ENCODE data around the gene BCOR.
A peak's percentile ranks its signal among the peaks of the same experiment; 100 is the strongest.

The BCOR gene

DNA sequence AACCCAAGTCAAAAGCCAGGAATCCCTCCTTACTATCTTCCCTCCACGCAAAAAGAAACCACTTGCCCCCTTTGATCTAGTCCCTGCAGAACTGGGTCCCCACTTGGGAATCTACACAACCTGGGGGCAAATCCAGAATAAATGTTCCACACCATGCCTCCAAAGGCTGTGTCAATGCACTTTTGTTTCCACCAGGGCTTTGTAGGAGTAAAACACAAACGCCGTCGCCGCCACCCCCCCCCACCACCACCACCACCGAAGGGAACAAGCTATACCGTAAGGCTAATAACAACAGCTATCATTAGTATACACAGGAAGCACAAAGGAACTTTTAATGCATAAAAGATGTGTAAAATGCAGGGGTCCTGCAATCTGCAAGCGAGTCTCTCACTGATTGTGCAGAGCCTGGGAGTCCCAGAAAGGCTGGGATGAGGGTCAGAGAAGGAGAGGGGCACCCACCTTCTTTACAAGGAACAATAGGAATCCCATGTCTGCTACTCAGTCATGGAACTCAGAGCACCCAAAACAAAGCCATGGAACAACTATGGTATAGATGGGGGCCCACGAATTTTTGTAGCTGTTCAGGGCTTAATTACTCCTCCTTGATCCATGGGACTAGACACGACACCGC, 13.2 kb downstream of the BCOR start:
- Histone ChIP-seq H3K9ac (ENCODE audit: low read length) (no peak overlapping the region), H3K36me3 (ENCODE audit: control insufficient read depth, insufficient read depth, low read length) (no peaks in the 10 kb centered on the region), H3K4me3 (ENCODE audit: low read length) (no peak overlapping the region), H3K9me3 (ENCODE audit: control insufficient read depth, low read length) (no peaks in the 10 kb centered on the region), H3K4me1 (ENCODE audit: control insufficient read depth, insufficient read depth, low read length) (peaks cover 74% of the 10 kb centered on the region), H3K27me3 (ENCODE audit: control insufficient read depth, insufficient read depth, low read length) (no peaks in the 10 kb centered on the region)

- Histone ChIP-seq H3K9ac (ENCODE audit: low read length) (peak overlapping the region; percentile 53), H3K4me3 (ENCODE audit: low read length) (no peak overlapping the region), H3K27me3 (ENCODE audit: control insufficient read depth, insufficient read depth, low read length) (no peaks in the 10 kb centered on the region), H3K36me3 (ENCODE audit: control insufficient read depth, insufficient read depth, low read length) (no peaks in the 10 kb centered on the region), H3K4me1 (ENCODE audit: control insufficient read depth, insufficient read depth, low read length) (peaks cover 67% of the 10 kb centered on the region), H3K9me3 (ENCODE audit: control insufficient read depth, low read length) (no peaks in the 10 kb centered on the region)
These were observed 13.8 kb downstream of the BCOR start for GRCh38 chrX:40083979-40084359.

DNA sequence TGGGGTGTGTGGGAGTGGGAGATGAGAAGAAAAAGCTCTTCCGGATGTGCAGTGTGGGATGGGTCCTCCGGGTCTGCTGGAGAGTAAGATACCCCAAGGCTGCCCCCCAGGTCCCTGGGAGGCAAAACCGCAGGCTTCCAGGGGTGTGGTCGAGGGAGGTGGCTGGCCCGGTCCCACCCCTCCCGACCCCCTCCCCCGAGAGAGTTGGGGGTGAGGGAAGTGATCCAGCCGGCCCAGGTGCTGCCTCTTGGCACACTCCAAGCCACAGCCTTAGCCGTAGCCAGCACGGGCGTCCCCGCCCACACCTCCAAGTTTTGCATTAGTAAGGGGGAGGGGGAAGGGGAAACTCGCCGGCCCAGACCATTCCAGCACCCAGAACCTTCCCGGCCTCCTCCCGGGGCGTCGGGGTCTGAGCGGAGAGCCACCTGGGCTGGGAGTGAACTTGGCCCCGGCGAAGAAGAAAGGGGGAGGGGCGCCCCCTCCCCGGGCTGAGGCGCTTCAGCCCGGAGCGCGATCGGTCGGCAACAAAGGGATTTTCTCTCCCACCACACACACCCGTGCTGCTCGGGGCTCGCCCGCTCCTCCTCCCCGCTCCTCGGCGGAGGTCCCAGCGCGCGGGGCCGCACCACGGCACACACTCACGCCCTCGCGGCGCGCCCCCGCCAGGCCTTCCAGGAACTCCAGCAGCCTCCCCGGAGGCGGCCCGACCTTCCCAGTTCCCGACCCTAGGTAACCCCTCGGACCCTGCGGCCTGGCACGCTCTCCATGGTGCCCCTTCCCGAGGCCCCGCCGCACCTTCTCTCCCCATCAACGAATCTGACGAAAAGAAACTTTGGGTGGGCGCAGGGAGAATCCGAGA, 14.4 kb downstream of the BCOR start:
- Histone ChIP-seq H3K36me3 (ENCODE audit: control insufficient read depth, insufficient read depth, low read length) (no peaks in the 10 kb centered on the region), H3K4me3 (ENCODE audit: low read length) (no peak overlapping the region), H3K9me3 (ENCODE audit: control insufficient read depth, low read length) (no peaks in the 10 kb centered on the region), H3K9ac (ENCODE audit: low read length) (peak overlapping the region; percentile 53), H3K4me1 (ENCODE audit: control insufficient read depth, insufficient read depth, low read length) (peaks cover 61% of the 10 kb centered on the region), H3K27me3 (ENCODE audit: control insufficient read depth, insufficient read depth, low read length) (no peaks in the 10 kb centered on the region)

GRCh38 chrX:40082447-40083119, 15.2 kb downstream of the BCOR start:
- no peaks in the 10 kb centered on the region for H3K27me3 ChIP-seq (ENCODE audit: control insufficient read depth, insufficient read depth, low read length)
- H3K9me3 ChIP-seq (ENCODE audit: control insufficient read depth, low read length): no peaks in the 10 kb centered on the region
- peaks cover 54% of the 10 kb centered on the region for H3K4me1 ChIP-seq (ENCODE audit: control insufficient read depth, insufficient read depth, low read length)
- H3K9ac ChIP-seq (ENCODE audit: low read length): no peak overlapping the region
- H3K36me3 ChIP-seq (ENCODE audit: control insufficient read depth, insufficient read depth, low read length): no peaks in the 10 kb centered on the region
- H3K4me3 ChIP-seq (ENCODE audit: low read length): no peak overlapping the region

- Histone ChIP-seq H3K4me3 (ENCODE audit: low read length) (no peak overlapping the region), H3K9me3 (ENCODE audit: control insufficient read depth, low read length) (no peaks in the 10 kb centered on the region), H3K36me3 (ENCODE audit: control insufficient read depth, insufficient read depth, low read length) (no peaks in the 10 kb centered on the region), H3K27me3 (ENCODE audit: control insufficient read depth, insufficient read depth, low read length) (no peaks in the 10 kb centered on the region), H3K4me1 (ENCODE audit: control insufficient read depth, insufficient read depth, low read length) (peaks cover 55% of the 10 kb centered on the region), H3K9ac (ENCODE audit: low read length) (no peak overlapping the region)
These were observed 16.1 kb downstream of the BCOR start for GRCh38 chrX:40081679-40082068.

- Histone ChIP-seq H3K27me3 (ENCODE audit: control insufficient read depth, insufficient read depth, low read length) (no peaks in the 10 kb centered on the region), H3K9ac (ENCODE audit: low read length) (no peak overlapping the region), H3K36me3 (ENCODE audit: control insufficient read depth, insufficient read depth, low read length) (no peaks in the 10 kb centered on the region), H3K4me1 (ENCODE audit: control insufficient read depth, insufficient read depth, low read length) (peaks cover 49% of the 10 kb centered on the region), H3K4me3 (ENCODE audit: low read length) (no peak overlapping the region), H3K9me3 (ENCODE audit: control insufficient read depth, low read length) (no peaks in the 10 kb centered on the region)
These were observed 16.7 kb downstream of the BCOR start for GRCh38 chrX:40080894-40081678.

GRCh38 chrX:40079572-40079971, 18.2 kb downstream of the BCOR start:
- Histone ChIP-seq H3K27me3 (ENCODE audit: control insufficient read depth, insufficient read depth, low read length) (no peaks in the 10 kb centered on the region), H3K9ac (ENCODE audit: low read length) (no peak overlapping the region)

DNA sequence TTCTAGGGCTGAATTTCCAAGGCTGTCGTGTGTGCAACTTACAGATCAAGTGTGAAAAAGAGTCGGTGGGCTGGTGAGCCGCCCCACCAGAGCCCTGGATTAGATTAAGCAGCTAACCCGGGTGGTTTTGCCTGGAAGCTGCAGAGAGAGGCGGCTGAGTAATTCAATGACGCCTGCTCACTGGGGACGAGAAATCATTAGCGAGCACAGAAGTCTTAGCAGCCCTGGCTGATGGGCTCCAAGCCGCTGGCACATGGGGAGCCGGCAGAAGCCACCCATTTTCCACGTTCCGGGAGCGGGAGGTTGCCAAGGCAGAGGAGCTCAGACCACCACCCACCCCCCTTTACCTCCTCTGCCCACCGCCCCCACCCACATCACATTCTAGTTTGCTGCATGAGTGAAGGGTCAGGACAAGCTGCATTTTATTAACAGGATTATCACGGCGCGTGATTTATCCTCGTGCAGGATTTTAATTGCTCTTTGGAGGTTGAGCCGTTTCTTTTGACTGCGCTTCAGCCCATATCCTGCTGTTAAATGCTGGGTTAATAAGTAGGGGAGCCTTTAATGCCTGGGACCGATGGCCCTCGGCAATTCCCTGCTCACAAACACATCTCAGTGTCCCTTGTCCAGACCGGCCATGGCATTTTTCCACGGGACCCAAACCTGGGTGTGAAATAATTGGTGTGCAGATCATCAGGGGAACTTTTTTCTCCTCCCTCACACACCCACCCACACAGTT, 19.1 kb downstream of the BCOR start:
- no peaks in the 10 kb centered on the region for H3K27me3 ChIP-seq (ENCODE audit: control insufficient read depth, insufficient read depth, low read length)
- no peak overlapping the region for H3K9ac ChIP-seq (ENCODE audit: low read length)

More at GRCh38 chrX:40079572-40079971, 18.2 kb downstream of the BCOR start:
- Histone ChIP-seq H3K4me3 (ENCODE audit: low read length) (no peak overlapping the region), H3K36me3 (ENCODE audit: control insufficient read depth, insufficient read depth, low read length) (no peaks in the 10 kb centered on the region), H3K4me1 (ENCODE audit: control insufficient read depth, insufficient read depth, low read length) (peaks cover 34% of the 10 kb centered on the region), H3K9me3 (ENCODE audit: control insufficient read depth, low read length) (no peaks in the 10 kb centered on the region)

DNA sequence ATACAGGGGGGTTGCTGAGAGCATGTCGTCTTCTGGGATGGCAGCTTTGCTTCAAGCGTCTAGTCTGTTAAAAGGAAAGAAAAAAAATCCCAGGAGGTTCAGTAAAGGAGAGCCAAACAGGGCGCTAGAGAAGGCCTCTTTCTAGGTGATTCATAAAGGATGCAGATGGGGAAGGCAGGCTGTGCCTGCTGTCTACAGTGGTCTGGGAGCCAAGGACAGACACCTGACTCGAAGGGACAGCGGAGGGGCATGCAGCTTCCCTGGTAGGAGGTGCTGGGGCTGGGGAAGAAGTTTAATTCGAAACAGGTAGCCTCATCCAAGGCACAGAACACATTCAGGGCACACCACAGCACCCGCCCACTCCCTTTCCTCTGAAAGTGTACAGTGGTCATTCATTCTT, 19.9 kb downstream of the BCOR start:
- Histone ChIP-seq H3K36me3 (ENCODE audit: control insufficient read depth, insufficient read depth, low read length) (no peaks in the 10 kb centered on the region), H3K9me3 (ENCODE audit: control insufficient read depth, low read length) (no peaks in the 10 kb centered on the region), H3K4me3 (ENCODE audit: low read length) (no peak overlapping the region), H3K27me3 (ENCODE audit: control insufficient read depth, insufficient read depth, low read length) (no peaks in the 10 kb centered on the region), H3K4me1 (ENCODE audit: control insufficient read depth, insufficient read depth, low read length) (peaks cover 19% of the 10 kb centered on the region), H3K9ac (ENCODE audit: low read length) (no peak overlapping the region)

More for the DNA sequence above, 19.1 kb downstream of the BCOR start:
- Histone ChIP-seq H3K36me3 (ENCODE audit: control insufficient read depth, insufficient read depth, low read length) (no peaks in the 10 kb centered on the region), H3K4me3 (ENCODE audit: low read length) (no peak overlapping the region), H3K9me3 (ENCODE audit: control insufficient read depth, low read length) (no peaks in the 10 kb centered on the region), H3K4me1 (ENCODE audit: control insufficient read depth, insufficient read depth, low read length) (peaks cover 25% of the 10 kb centered on the region)

GRCh38 chrX:40076750-40077575, 20.8 kb downstream of the BCOR start:
- Histone ChIP-seq H3K4me3 (ENCODE audit: low read length) (no peak overlapping the region), H3K9ac (ENCODE audit: low read length) (no peak overlapping the region), H3K4me1 (ENCODE audit: control insufficient read depth, insufficient read depth, low read length) (peaks cover 10% of the 10 kb centered on the region), H3K27me3 (ENCODE audit: control insufficient read depth, insufficient read depth, low read length) (no peaks in the 10 kb centered on the region), H3K36me3 (ENCODE audit: control insufficient read depth, insufficient read depth, low read length) (peaks cover 5% of the 10 kb centered on the region), H3K9me3 (ENCODE audit: control insufficient read depth, low read length) (no peaks in the 10 kb centered on the region)

DNA sequence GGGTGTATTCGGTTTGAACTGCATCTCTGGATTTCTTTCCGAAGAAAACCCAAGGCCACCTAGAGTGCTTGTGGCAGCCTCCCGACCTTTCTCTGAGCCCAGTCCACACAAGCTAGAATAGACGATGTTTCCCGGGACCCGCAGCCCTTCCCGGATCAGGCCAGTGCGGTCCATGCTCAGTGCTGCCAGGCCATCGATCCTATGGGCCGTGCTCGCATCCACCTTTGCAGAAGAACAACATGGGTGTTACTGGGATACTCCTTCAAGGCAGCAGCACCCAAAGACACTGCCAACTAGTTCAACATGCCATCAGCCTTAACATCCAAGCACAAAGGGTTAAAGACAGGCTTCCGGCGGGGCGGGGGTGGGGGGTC, 22.8 kb downstream of the BCOR start:
- Histone ChIP-seq H3K27me3 (ENCODE audit: control insufficient read depth, insufficient read depth, low read length) (no peaks in the 10 kb centered on the region), H3K36me3 (ENCODE audit: control insufficient read depth, insufficient read depth, low read length) (peaks cover 5% of the 10 kb centered on the region), H3K9ac (ENCODE audit: low read length) (no peak overlapping the region), H3K4me1 (ENCODE audit: control insufficient read depth, insufficient read depth, low read length) (peaks cover 3% of the 10 kb centered on the region), H3K4me3 (ENCODE audit: low read length) (no peak overlapping the region), H3K9me3 (ENCODE audit: control insufficient read depth, low read length) (no peaks in the 10 kb centered on the region)
